HEK293T (cell line): ENCODE results near the gene NOD1.

ENCODE experiments used
- CTCF ChIA-PET: fragments of 350-600 bp; formaldehyde crosslinking; extraction: SDS; loops from one replicate; lab custom pipeline; 2021; ENCODE audit warnings: antibody characterized with exemption, inconsistent platforms; lab: Yijun Ruan, JAX
- POLR2A ChIA-PET: fragments of 350-600 bp; formaldehyde crosslinking; extraction: SDS; loops from one replicate; lab custom pipeline; 2020; ENCODE audit warnings: antibody characterized with exemption, inconsistent platforms; lab: Yijun Ruan, JAX
- DNase-seq: peaks from one replicate; pipeline ENCODE4 v3.0.0; 2012; ENCODE audit warnings: mixed read lengths; ENCODE audit errors: extremely low spot score
- ARNT ChIP-seq: fragments of 450-650 bp; IDR thresholded peaks from 2 replicates; pipeline ENCODE4 v1.6.1; 2017; ENCODE audit warnings: mild to moderate bottlenecking
- BHLHE40 ChIP-seq: fragments of 450-650 bp; IDR thresholded peaks from 2 replicates; pipeline ENCODE4 v1.6.1; 2016; ENCODE audit warnings: mild to moderate bottlenecking, moderate library complexity, borderline replicate concordance
- CTBP1 ChIP-seq: fragments of 450-650 bp; IDR thresholded peaks from 2 replicates; pipeline ENCODE4 v1.6.1; 2016; ENCODE audit warnings: borderline replicate concordance
- ELF4 ChIP-seq: fragments of 450-650 bp; IDR thresholded peaks from 2 replicates; pipeline ENCODE4 v1.6.1; 2017; ENCODE audit warnings: antibody characterized with exemption
- FOXA1 ChIP-seq: fragments of 450-650 bp; IDR thresholded peaks from 2 replicates; pipeline ENCODE4 v1.6.1; 2016; ENCODE audit warnings: mild to moderate bottlenecking
- FOXK2 ChIP-seq: fragments of 450-650 bp; IDR thresholded peaks from 2 replicates; pipeline ENCODE4 v1.6.1; 2016; ENCODE audit warnings: mild to moderate bottlenecking
- FOXM1 ChIP-seq: fragments of 450-650 bp; IDR thresholded peaks from 2 replicates; pipeline ENCODE4 v1.6.1; 2017; ENCODE audit warnings: mild to moderate bottlenecking, borderline replicate concordance
- HDGF ChIP-seq: fragments of 450-650 bp; IDR thresholded peaks from 2 replicates; pipeline ENCODE4 v1.6.1; 2017; ENCODE audit warnings: antibody characterized with exemption, borderline replicate concordance
- L3MBTL2 ChIP-seq: fragments of 450-650 bp; conservative IDR thresholded peaks from 2 replicates; pipeline ENCODE4 v1.6.1; 2016; ENCODE audit warnings: mild to moderate bottlenecking
- LEF1 ChIP-seq: fragments of 450-650 bp; IDR thresholded peaks from 2 replicates; pipeline ENCODE4 v1.6.1; 2017; ENCODE audit warnings: mild to moderate bottlenecking, borderline replicate concordance
- NFRKB ChIP-seq: fragments of 450-650 bp; IDR thresholded peaks from 2 replicates; pipeline ENCODE4 v1.6.1; 2016; ENCODE audit warnings: mild to moderate bottlenecking, moderate library complexity
- PKNOX1 ChIP-seq: fragments of 450-650 bp; IDR thresholded peaks from 2 replicates; pipeline ENCODE4 v1.6.1; 2016
- SP1 ChIP-seq: fragments of 450-650 bp; IDR thresholded peaks from 2 replicates; pipeline ENCODE4 v1.6.1; 2017
- SUZ12 ChIP-seq: fragments of 450-650 bp; IDR thresholded peaks from 2 replicates; pipeline ENCODE4 v1.6.1; 2016; ENCODE audit warnings: mild to moderate bottlenecking
- TARDBP ChIP-seq: fragments of 450-650 bp; IDR thresholded peaks from 2 replicates; pipeline ENCODE4 v1.6.1; 2016
- ZNF384 ChIP-seq: fragments of 450-650 bp; IDR thresholded peaks from 2 replicates; pipeline ENCODE4 v1.6.1; 2016

NOD1 gene

GRCh38 chr7:30470163-30470770, 8.3 kb downstream of the NOD1 start:
- DNase-seq, result no peak
- ChIA-PET CTCF (interaction anchor here (1.6 kb wide), 1 partner anchor 8 kb away, joined by 5 read pairs; the partner anchor contains the start of gene NOD1), POLR2A (interaction anchor here (3.1 kb wide), 1 partner anchor 9 kb away, joined by 18 read pairs; the partner anchor contains the start of gene NOD1)
- no peak for TF ChIP-seq ELF4
- no peak for TF ChIP-seq CTBP1
- no peak for TF ChIP-seq BHLHE40
- no peak for TF ChIP-seq FOXM1
- no peak for TF ChIP-seq SP1
- no peak for TF ChIP-seq SUZ12
- TF ChIP-seq NFRKB, result no peak
- no peak for TF ChIP-seq PKNOX1
- no peak for TF ChIP-seq FOXK2
- TF ChIP-seq FOXA1, result no peak
- no peak for TF ChIP-seq ZNF384
- no peak for TF ChIP-seq ARNT
- no peak for TF ChIP-seq L3MBTL2
- TF ChIP-seq TARDBP, result no peak
- no peak for TF ChIP-seq LEF1

GRCh38 chr7:30469303-30469702, 9.3 kb downstream of the NOD1 start:
- ChIA-PET POLR2A (interaction anchor here (3.1 kb wide), 1 partner anchor 10 kb away, joined by 18 read pairs; the partner anchor contains the start of gene NOD1), CTCF (interaction anchor here (0.9 to 1.6 kb wide), 2 partner anchors 9 to 10 kb away, joined by 3 to 5 read pairs; partner anchors contain the start of gene NOD1)
- TF ChIP-seq ELF4, result no peak
- TF ChIP-seq BHLHE40, result no peak
- TF ChIP-seq NFRKB, result no peak
- no peak for TF ChIP-seq CTBP1
- TF ChIP-seq HDGF, result no peak
- TF ChIP-seq ARNT, result no peak
- TF ChIP-seq PKNOX1, result no peak
- TF ChIP-seq FOXM1, result no peak
- TF ChIP-seq SUZ12, result no peak
- TF ChIP-seq SP1, result no peak
- no peak for TF ChIP-seq TARDBP
- TF ChIP-seq LEF1, result no peak
- no peak for TF ChIP-seq FOXA1
- peak; percentile 20 for DNase-seq

DNA sequence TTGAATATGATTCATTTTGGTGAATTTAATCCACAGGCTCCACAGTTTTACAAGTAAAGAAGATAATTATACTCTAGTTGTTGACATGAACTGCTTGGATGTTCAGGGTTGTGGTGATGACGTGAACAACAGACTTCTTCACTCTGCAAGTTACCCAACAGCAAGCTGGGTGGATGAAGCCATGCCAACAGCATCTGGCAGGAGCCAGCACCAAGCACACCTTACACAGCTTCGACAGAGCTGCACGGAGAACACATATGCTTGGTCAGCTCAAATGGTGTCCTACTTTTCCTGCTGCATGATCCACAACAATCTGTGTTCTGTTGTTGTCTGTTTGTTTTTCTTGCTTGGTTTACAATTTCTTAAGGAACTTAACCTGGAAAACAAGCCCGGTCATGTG, 9.8 kb downstream of the NOD1 start:
- ChIA-PET POLR2A (interaction anchor here (3.1 kb wide), 1 partner anchor 10 kb away, joined by 18 read pairs; the partner anchor contains the start of gene NOD1), CTCF (interaction anchor here (0.9 to 1.6 kb wide), 2 partner anchors 9 to 10 kb away, joined by 3 to 5 read pairs; partner anchors contain the start of gene NOD1)
- no peak for DNase-seq
- TF ChIP-seq FOXM1 (no peak), NFRKB (no peak), BHLHE40 (no peak), L3MBTL2 (no peak), ZNF384 (no peak), LEF1 (no peak), SUZ12 (no peak), ARNT (no peak), PKNOX1 (no peak), FOXA1 (no peak), CTBP1 (no peak), HDGF (no peak), ELF4 (no peak), TARDBP (no peak), FOXK2 (no peak), SP1 (no peak)

- DNase-seq, result no peak
- ChIA-PET POLR2A (interaction anchor here (3.1 kb wide), 1 partner anchor 11 kb away, joined by 18 read pairs; the partner anchor contains the start of gene NOD1), CTCF (no interaction called here)
- TF ChIP-seq PKNOX1 (no peak), TARDBP (no peak), FOXM1 (no peak), BHLHE40 (no peak), ELF4 (no peak), CTBP1 (no peak), FOXA1 (no peak), SUZ12 (no peak), NFRKB (no peak), L3MBTL2 (no peak), HDGF (no peak), LEF1 (no peak), ZNF384 (no peak), ARNT (no peak), FOXK2 (no peak), SP1 (no peak)
These were observed 10.5 kb downstream of the NOD1 start for GRCh38 chr7:30468041-30468440.

DNA sequence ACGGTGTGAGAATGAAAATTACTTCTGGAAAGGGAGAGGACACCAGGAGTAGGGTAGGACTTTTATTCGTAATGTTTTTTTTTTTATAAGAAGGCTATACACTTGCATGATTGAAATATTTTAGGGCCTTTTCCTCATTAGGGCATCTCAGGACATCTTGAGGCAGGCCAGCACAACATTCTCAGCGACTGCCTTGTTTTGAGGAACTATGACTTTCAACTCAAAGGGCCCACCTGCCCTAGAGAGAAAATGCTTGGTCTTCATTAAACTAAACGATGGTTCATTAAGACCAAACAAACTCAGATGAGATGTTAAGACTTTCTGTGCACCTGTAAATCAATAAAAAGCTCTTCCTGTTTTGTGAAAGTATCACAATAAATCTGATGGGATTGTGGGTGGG, 11.3 kb downstream of the NOD1 start:
- TF ChIP-seq L3MBTL2, result no peak
- TF ChIP-seq TARDBP, result no peak
- no peak for TF ChIP-seq ARNT
- TF ChIP-seq ELF4, result no peak
- no peak for TF ChIP-seq FOXK2
- TF ChIP-seq SP1, result no peak
- TF ChIP-seq FOXA1, result no peak
- POLR2A ChIA-PET, result interaction anchor here (3.1 kb wide), 1 partner anchor 12 kb away, joined by 18 read pairs; the partner anchor contains the start of gene NOD1
- CTCF ChIA-PET, result no interaction called here
- DNase-seq, result no peak
